HepG2 (cell line): ENCODE measurements around the gene OSBPL10. TPM values are rescaled to one million over a fixed set of nuclear protein-coding genes. Genes with fewer than 3 reads are reported as not detected.

ENCODE experiments used
- ATAC-seq: fragments of 200-7000 bp; cut with Tn5 transposase; 3 replicates; pipeline ENCODE4 v1.9.1; 2020; ENCODE audit warnings: mild to moderate bottlenecking, moderate library complexity
- BruUV-seq: library from RNA; stranded (reverse); fragments of 400-500 nt; replicated peaks from 2 replicates; lab custom pipeline; 2021; lab: Mats Ljungman, UMichigan
- CTCF ChIA-PET: fragments of 300-600 bp; formaldehyde crosslinking; extraction: SDS; loops from one replicate; lab custom pipeline; 2021; ENCODE audit warnings: low total read pairs, inconsistent platforms, low intra/inter-chr PET ratio; lab: Yijun Ruan, JAX
- POLR2A ChIA-PET: fragments of 350-600 bp; sonication (Branson Sonifier 250); formaldehyde crosslinking; loops from one replicate; lab custom pipeline; 2020; ENCODE audit warnings: antibody characterized with exemption, inconsistent platforms; lab: Yijun Ruan, JAX
- DNase-seq: peaks from one replicate; pipeline ENCODE4 v3.0.0-alpha.2; 2015; ENCODE audit warnings: low spot score
- FAIRE-seq: peaks from 3 replicates; lab custom pipeline; 2011; peaks lifted over from hg19 to GRCh38; lab: Jason Lieb, UNC
- H2AFZ ChIP-seq: one replicate; pipeline ENCODE4 v1.6.1; 2011; ENCODE audit warnings: low read length, inconsistent platforms
- H3K27ac ChIP-seq: fragments of 300-600 bp; 3 replicates; pipeline ENCODE4 v1.8.0; 2011; ENCODE audit warnings: mixed run types, mild to moderate bottlenecking, mixed read lengths, low read length, inconsistent platforms; ENCODE audit not compliant: insufficient read depth; ENCODE audit errors: extremely low read length
- H3K27me3 ChIP-seq, 2 experiments: fragments of 200-600 bp in 1 of 2; 2 replicates in 1 of 2; 3 replicates in 1 of 2; pipeline versions ENCODE4 v1.6.0 to v1.8.0; 2011; ENCODE audit warnings: low read length in 2 of 2, mild to moderate bottlenecking in 2 of 2, moderate library complexity in 2 of 2, inconsistent platforms in 1 of 2; ENCODE audit not compliant: insufficient read depth in 2 of 2, control insufficient read depth in 1 of 2
- H3K36me3 ChIP-seq, 2 experiments: fragments of 200-600 bp in 1 of 2; replicated peaks in 1 of 2; 2 replicates in 1 of 2; 3 replicates in 1 of 2; pipeline versions ENCODE4 v1.5.1 to v1.8.0; 2011; ENCODE audit warnings: low read length in 2 of 2, inconsistent platforms in 1 of 2; ENCODE audit not compliant: insufficient read depth in 2 of 2, control insufficient read depth in 1 of 2
- H3K4me1 ChIP-seq: 2 replicates; pipeline ENCODE4 v1.5.1; 2012; ENCODE audit warnings: low read length, inconsistent platforms; ENCODE audit not compliant: insufficient read depth
- H3K4me2 ChIP-seq: 2 replicates; pipeline ENCODE4 v1.6.0; 2011; ENCODE audit warnings: low read depth, low read length, inconsistent platforms
- H3K4me3 ChIP-seq, 3 experiments: fragments of 200-600 bp in 1 of 3; sonication (generic), shearing (Covaris generic) in 1 of 3; replicated peaks in 1 of 3; 2 replicates each; pipeline ENCODE4 v1.5.1; 2011 to 2016; ENCODE audit warnings: low read length in 3 of 3, inconsistent platforms in 2 of 3, low read depth in 2 of 3, mild to moderate bottlenecking in 2 of 3, control low read depth in 1 of 3, mixed read lengths in 1 of 3; ENCODE audit not compliant: insufficient read depth in 1 of 3
- H3K79me2 ChIP-seq: one replicate; pipeline ENCODE4 v1.6.1; 2011; ENCODE audit warnings: low read length, inconsistent platforms; ENCODE audit not compliant: insufficient read depth
- H3K9ac ChIP-seq: 2 replicates; pipeline ENCODE4 v1.6.0; 2011; ENCODE audit warnings: mild to moderate bottlenecking, low read depth, low read length, inconsistent platforms; ENCODE audit not compliant: insufficient read depth
- H3K9me3 ChIP-seq: 2 replicates; pipeline ENCODE4 v1.5.1; 2012; ENCODE audit warnings: mild to moderate bottlenecking, low read length
- H4K20me1 ChIP-seq: 2 replicates; pipeline ENCODE4 v1.6.0; 2011; ENCODE audit warnings: inconsistent platforms, mild to moderate bottlenecking, low read length, moderate library complexity; ENCODE audit not compliant: insufficient read depth
- CAMTA2 ChIP-seq: sonication (generic); formaldehyde crosslinking; IDR thresholded peaks from 2 replicates; pipeline ENCODE4 v1.4.0; 2020; ENCODE audit warnings: mild to moderate bottlenecking, missing genetic modification reagents, borderline replicate concordance
- ELF3 ChIP-seq: IDR thresholded peaks from 2 replicates; pipeline ENCODE4 v1.6.1; 2016; ENCODE audit warnings: missing genetic modification reagents, missing compliant biosample characterization
- FOXP4 ChIP-seq: sonication (generic); formaldehyde crosslinking; IDR thresholded peaks from 2 replicates; pipeline ENCODE4 v1.4.0; 2020; ENCODE audit warnings: missing genetic modification reagents
- HOXA3 ChIP-seq: sonication (generic); formaldehyde crosslinking; IDR thresholded peaks from 2 replicates; pipeline ENCODE4 v1.5.0; 2020; ENCODE audit warnings: missing genetic modification reagents
- JARID2 ChIP-seq: sonication (generic); formaldehyde crosslinking; IDR thresholded peaks from 2 replicates; pipeline ENCODE4 v1.8.1; 2023; ENCODE audit warnings: missing genetic modification reagents, inconsistent platforms; ENCODE audit not compliant: insufficient replicate concordance
- NCOA2 ChIP-seq: sonication (generic); formaldehyde crosslinking; IDR thresholded peaks from 2 replicates; pipeline ENCODE4 v1.8.0; 2022; ENCODE audit warnings: inconsistent platforms
- NCOR1 ChIP-seq: fragments of 200-600 bp; sonication (generic); IDR thresholded peaks from 2 replicates; pipeline ENCODE4 v1.7.0; 2017; ENCODE audit warnings: antibody characterized with exemption, low read length, borderline replicate concordance
- NFKB2 ChIP-seq: sonication (generic); formaldehyde crosslinking; IDR thresholded peaks from 2 replicates; pipeline ENCODE4 v1.4.0; 2020; ENCODE audit warnings: missing genetic modification reagents, borderline replicate concordance
- RCOR2 ChIP-seq: IDR thresholded peaks from 2 replicates; pipeline ENCODE4 v1.6.1; 2016; ENCODE audit warnings: missing biosample characterization, missing genetic modification reagents
- SOX6 ChIP-seq, 2 experiments: fragments of 450-650 bp in 1 of 2; sonication (generic) in 1 of 2; formaldehyde crosslinking in 1 of 2; IDR thresholded peaks; 2 replicates each; pipeline versions ENCODE4 v1.4.0 to v1.6.1; 2017 to 2020; ENCODE audit warnings: antibody characterized with exemption in 1 of 2, mild to moderate bottlenecking in 1 of 2, missing genetic modification reagents in 1 of 2
- TFAP4 ChIP-seq: sonication (generic); IDR thresholded peaks from 2 replicates; pipeline ENCODE4 v1.6.1; 2016; ENCODE audit warnings: low read depth, borderline replicate concordance
- YY1 ChIP-seq: IDR thresholded peaks from 2 replicates; pipeline ENCODE4 v1.6.1; 2011; ENCODE audit warnings: low read length, low read depth, moderate library complexity, mild to moderate bottlenecking; ENCODE audit not compliant: insufficient read depth, insufficient replicate concordance
- ZBTB20 ChIP-seq: sonication (generic); formaldehyde crosslinking; IDR thresholded peaks from 2 replicates; pipeline ENCODE4 v1.8.1; 2023; ENCODE audit warnings: missing genetic modification reagents, low read depth, mild to moderate bottlenecking, borderline replicate concordance
- ZMYM3 ChIP-seq: sonication (generic); formaldehyde crosslinking; IDR thresholded peaks from 2 replicates; pipeline ENCODE4 v1.5.1; 2020; ENCODE audit warnings: mild to moderate bottlenecking, missing genetic modification reagents
- ZNF75D ChIP-seq: sonication (generic); formaldehyde crosslinking; IDR thresholded peaks from 2 replicates; pipeline ENCODE4 v1.8.1; 2023; ENCODE audit warnings: missing genetic modification reagents, mild to moderate bottlenecking, borderline replicate concordance
- ZNF761 ChIP-seq: sonication (generic); formaldehyde crosslinking; conservative IDR thresholded peaks from 2 replicates; pipeline ENCODE4 v1.4.0; 2020; ENCODE audit warnings: mild to moderate bottlenecking, missing genetic modification reagents
- ZNF816 ChIP-seq: sonication (generic); formaldehyde crosslinking; IDR thresholded peaks from 2 replicates; pipeline ENCODE4 v1.8.0; 2022; ENCODE audit warnings: missing genetic modification reagents, mild to moderate bottlenecking, borderline replicate concordance
- ZNF891 ChIP-seq: sonication (generic); formaldehyde crosslinking; IDR thresholded peaks from 2 replicates; pipeline ENCODE4 v1.5.0; 2020; ENCODE audit warnings: mild to moderate bottlenecking, missing genetic modification reagents
- WGBS: methylation state at CpG from one replicate; pipeline ENCODE4 v1.1.6; 2017; ENCODE audit warnings: low lambda C conversion rate; 5-methylcytosine and 5-hydroxymethylcytosine counted together
- in situ Hi-C: cut with HindIII; loops from 2 replicates; pipeline ENCODE4 v1.10.0; 2017; ENCODE audit warnings: low pct_unique_long_range_greater_than_20kb; ENCODE audit not compliant: extremely low pct_ligation_motif_present
- intact Hi-C: fragments of 100-400 bp; cut with micrococcal nuclease; formaldehyde crosslinking; loops from one replicate; pipeline ENCODE4 v1.10.0; 2022; ENCODE audit not compliant: unreplicated experiment
- polyA plus RNA-seq, 8 experiments: library from polyadenylated mRNA; depleted of rRNA in 3 of 8; stranded (reverse) in 7 of 8; unstranded in 1 of 8; fragments of >200 nt; fragmentation: Illumina TruSeq in 4 of 8; extraction: Trizol in 4 of 8; gene quantifications; 2 replicates each; pipeline versions ENCODE4 v1.2.1 to v1.2.3, GENCODE V29; 2011 to 2016; ENCODE audit warnings: low read depth in 4 of 8, missing spikeins in 1 of 8, mixed read lengths in 1 of 8; ENCODE audit not compliant: insufficient read depth in 1 of 8
- total RNA-seq, 5 experiments: library from RNA; depleted of rRNA; stranded (reverse); fragments of >200 nt; fragmentation: Illumina TruSeq; extraction: Trizol; gene quantifications; 2 replicates each; pipeline ENCODE4 v1.2.3, GENCODE V29; 2016; ENCODE audit warnings: low read depth in 1 of 5

OSBPL10 gene
- total and polyA plus RNA-seq, 2 of the 13 experiments (the other 11 are each of a cell fraction or from before 2014, with no cell fraction given): 10.3 to 28.6 TPM

GRCh38 chr3:31919528-31919927 lies 61.5 kb downstream of the OSBPL10 start (continued):
- TF ChIP-seq ZNF891 (CRISPR knock-in tag): no peak
- TF ChIP-seq YY1: peak; percentile 7
- TF ChIP-seq ZBTB20 (CRISPR knock-in tag): peak; percentile 57; the same call in 1 of the 2 replicates
- no peak for TF ChIP-seq SOX6 (IDR thresholded peaks at IDR 0.05)
- peak; percentile 56; the same call in 1 of the 2 replicates for TF ChIP-seq SOX6 (CRISPR knock-in tag; IDR thresholded peaks at IDR 0.05)
- TF ChIP-seq NCOR1: no peak
- peak; percentile 93 for TF ChIP-seq FOXP4 (CRISPR knock-in tag)
- no peak for TF ChIP-seq CAMTA2 (CRISPR knock-in tag)
- TF ChIP-seq NCOA2: peak; percentile 70; the same call in 1 of the 2 replicates

GRCh38 chr3:31918179-31919150 lies 62.6 kb downstream of the OSBPL10 start:
- no TSS peak for BruUV-seq
- peak overlapping the region; percentile 9; the same call in 1 of the 2 replicates for H3K9ac ChIP-seq
- no peaks in the 10 kb centered on the region for H3K36me3 ChIP-seq
- peaks cover 59% of the 10 kb centered on the region for H3K79me2 ChIP-seq
- ATAC-seq: no peak
- H2AFZ ChIP-seq: no peak overlapping the region
- H4K20me1 ChIP-seq: no peaks in the 10 kb centered on the region
- WGBS: 86% methylated on average over 5 of the region's 5 CpGs
- ChIA-PET CTCF (no interaction called here), POLR2A (no interaction called here)
- peaks cover 8% of the 10 kb centered on the region; the same call in 1 of the 2 replicates for H3K9me3 ChIP-seq
- H3K27ac ChIP-seq: peak overlapping the region; percentile 58
- peak overlapping the region; percentile 53 for H3K4me2 ChIP-seq
- no peak for FAIRE-seq
- peaks cover 71% of the 10 kb centered on the region for H3K4me1 ChIP-seq
- no peak overlapping the region for H3K4me3 ChIP-seq
- DNase-seq: no peak
- in situ Hi-C loops (no loop called here), intact Hi-C loops (loop anchor here (5.0 kb wide), 1 partner anchor 54 kb away; no protein-coding TSS in a partner anchor)
- H3K27me3 ChIP-seq: no peaks in the 10 kb centered on the region
- 0 out of 2 replicates have a peak, but pooled peaks have one; percentile 27 for TF ChIP-seq ZNF761 (CRISPR knock-in tag)
- no peak for TF ChIP-seq ZNF75D (CRISPR knock-in tag)
- no peak for TF ChIP-seq ZNF816 (CRISPR knock-in tag)
- TF ChIP-seq JARID2 (CRISPR knock-in tag): no peak
- TF ChIP-seq NFKB2: no peak
- peak; percentile 87 for TF ChIP-seq ZMYM3 (CRISPR knock-in tag)
- peak; percentile 66; the same call in 1 of the 2 replicates for TF ChIP-seq RCOR2 (CRISPR knock-in tag)
- no peak for TF ChIP-seq HOXA3
- TF ChIP-seq ELF3 (CRISPR knock-in tag): no peak
- no peak for TF ChIP-seq TFAP4
